Measurements from ENCODE around the gene RIMKLA. TPM values are rescaled to one million over a fixed set of nuclear protein-coding genes. Genes with fewer than 3 reads are reported as not detected.

RIMKLA gene
- total and polyA plus RNA-seq, 2 experiments from 2014 or later, result 8.1 to 21.8 TPM

DNA sequence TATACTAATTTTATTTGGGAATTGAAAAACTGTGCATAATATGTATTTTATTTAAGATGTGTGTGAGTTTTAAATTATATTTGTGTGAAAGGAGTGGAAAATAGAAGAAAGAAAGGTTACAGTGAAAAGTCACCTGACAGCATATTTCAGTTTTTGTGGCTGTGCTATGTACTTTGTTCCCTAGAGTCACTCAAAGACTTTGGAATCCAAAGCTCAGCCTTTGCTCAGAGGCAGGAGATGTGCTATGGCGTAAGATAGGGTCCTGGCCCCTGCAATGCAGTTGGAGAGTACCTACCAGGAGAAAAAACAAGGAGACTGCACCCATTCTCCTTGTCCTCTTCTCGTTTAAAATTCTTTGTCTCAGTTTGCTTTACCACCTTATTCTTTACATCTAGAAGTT, 85.4 kb downstream of the RIMKLA start:
- no peak for DNase-seq (ENCODE audit: low read depth in 1 of 2, low spot score in 1 of 2)
- TF ChIP-seq, protein P1, sequence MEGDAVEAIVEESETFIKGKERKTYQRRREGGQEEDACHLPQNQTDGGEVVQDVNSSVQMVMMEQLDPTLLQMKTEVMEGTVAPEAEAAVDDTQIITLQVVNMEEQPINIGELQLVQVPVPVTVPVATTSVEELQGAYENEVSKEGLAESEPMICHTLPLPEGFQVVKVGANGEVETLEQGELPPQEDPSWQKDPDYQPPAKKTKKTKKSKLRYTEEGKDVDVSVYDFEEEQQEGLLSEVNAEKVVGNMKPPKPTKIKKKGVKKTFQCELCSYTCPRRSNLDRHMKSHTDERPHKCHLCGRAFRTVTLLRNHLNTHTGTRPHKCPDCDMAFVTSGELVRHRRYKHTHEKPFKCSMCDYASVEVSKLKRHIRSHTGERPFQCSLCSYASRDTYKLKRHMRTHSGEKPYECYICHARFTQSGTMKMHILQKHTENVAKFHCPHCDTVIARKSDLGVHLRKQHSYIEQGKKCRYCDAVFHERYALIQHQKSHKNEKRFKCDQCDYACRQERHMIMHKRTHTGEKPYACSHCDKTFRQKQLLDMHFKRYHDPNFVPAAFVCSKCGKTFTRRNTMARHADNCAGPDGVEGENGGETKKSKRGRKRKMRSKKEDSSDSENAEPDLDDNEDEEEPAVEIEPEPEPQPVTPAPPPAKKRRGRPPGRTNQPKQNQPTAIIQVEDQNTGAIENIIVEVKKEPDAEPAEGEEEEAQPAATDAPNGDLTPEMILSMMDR (IDR thresholded peaks at IDR 0.05; ENCODE audit: low read depth, low read length), result no peak
- Histone ChIP-seq H3K27ac (no peak overlapping the region), H3K4me3 (no peak overlapping the region), H3K36me3 (no peaks in the 10 kb centered on the region), H3K27me3 (peaks cover 4% of the 10 kb centered on the region), H3K9me3 (ENCODE audit: low read depth) (no peaks in the 10 kb centered on the region), H3K4me1 (ENCODE audit: low read depth) (peaks cover 13% of the 10 kb centered on the region)

DNA sequence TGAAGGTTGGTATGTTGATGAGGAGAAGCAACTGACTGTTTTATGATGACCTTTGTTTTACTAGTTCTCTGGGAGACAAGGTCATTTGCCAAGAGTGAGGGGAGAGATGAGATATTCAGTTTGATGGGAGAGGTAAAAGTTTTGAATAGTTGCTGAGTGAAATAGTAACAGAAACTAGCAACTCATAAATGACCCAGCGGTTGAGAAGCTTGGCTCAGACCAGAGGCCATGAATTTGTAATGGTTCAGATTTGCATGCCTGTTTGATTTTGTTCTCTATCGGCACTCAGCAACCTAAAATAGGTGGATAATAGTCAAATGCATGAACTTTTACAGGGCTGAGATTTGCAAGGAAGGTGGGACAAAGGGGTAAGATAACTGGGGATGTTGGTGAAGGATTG, 89.1 kb downstream of the RIMKLA start:
- Histone ChIP-seq H3K27me3 (peaks cover 4% of the 10 kb centered on the region), H3K27ac (no peak overlapping the region), H3K36me3 (no peaks in the 10 kb centered on the region), H3K4me1 (ENCODE audit: low read depth) (no peaks in the 10 kb centered on the region), H3K4me3 (no peak overlapping the region), H3K9me3 (ENCODE audit: low read depth) (no peaks in the 10 kb centered on the region)
- TF ChIP-seq, protein P1 (IDR thresholded peaks at IDR 0.05; ENCODE audit: low read depth, low read length), result no peak
- no peak for DNase-seq (ENCODE audit: low read depth in 1 of 2, low spot score in 1 of 2)

Other genes with a start within 250 kb of the RIMKLA start
- not detected in 2 replicates for gene GUCA2B, start 227.4 kb upstream of the RIMKLA start, total RNA-seq
- not detected in 2 replicates for gene GUCA2B, start 227.4 kb upstream of the RIMKLA start, polyA plus RNA-seq
- not detected in 2 replicates for gene GUCA2A, start 216.0 kb upstream of the RIMKLA start, total RNA-seq
- gene GUCA2A, start 216.0 kb upstream of the RIMKLA start, polyA plus RNA-seq, result not detected in 2 replicates
- gene FOXJ3, start 45.6 kb upstream of the RIMKLA start, total RNA-seq, result 28.5 and 54.1 TPM in 2 replicates
- 25.4 and 39.1 TPM in 2 replicates for gene FOXJ3, start 45.6 kb upstream of the RIMKLA start, polyA plus RNA-seq
- 0.39 and 1.1 TPM in 2 replicates for gene ZMYND12, start 75.2 kb downstream of the RIMKLA start, total RNA-seq
- 0.21 and 1.9 TPM in 2 replicates for gene ZMYND12, start 75.2 kb downstream of the RIMKLA start, polyA plus RNA-seq
- 54.5 and 144 TPM in 2 replicates for gene PPCS, start 75.8 kb downstream of the RIMKLA start, total RNA-seq
- gene PPCS, start 75.8 kb downstream of the RIMKLA start, polyA plus RNA-seq, result 93.4 and 102 TPM in 2 replicates
- 1.8 and 3.2 TPM in 2 replicates for gene CCDC30, start 82.5 kb downstream of the RIMKLA start, total RNA-seq
- 4.2 and 7.1 TPM in 2 replicates for gene CCDC30, start 82.5 kb downstream of the RIMKLA start, polyA plus RNA-seq

Measured in cardiac muscle cell (in vitro differentiated cells and primary cell).